Measurements from ENCODE around the gene HOXB9.

Gene HOXB9

DNA sequence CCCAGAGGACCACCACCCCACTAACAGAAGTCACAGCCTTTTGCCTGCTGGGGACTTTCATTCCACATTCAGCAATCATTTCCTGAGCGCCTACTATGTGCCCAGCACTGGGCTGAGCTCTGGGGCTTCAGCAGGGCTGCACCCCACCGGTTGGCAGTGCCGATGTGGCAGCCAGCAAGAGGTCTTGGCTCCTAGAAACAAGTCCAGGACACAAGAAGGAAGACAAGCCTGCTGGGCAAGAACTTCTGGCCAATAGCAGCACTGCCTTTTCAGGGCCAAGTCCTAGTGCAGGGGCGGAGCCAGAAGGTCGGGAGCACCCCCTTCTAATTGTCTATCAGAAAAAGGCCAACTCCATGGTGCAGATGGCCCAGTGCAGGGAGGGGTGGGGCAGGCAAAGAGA lies 13.0 kb upstream of the HOXB9 start:
- DNase-seq: no peak

DNA sequence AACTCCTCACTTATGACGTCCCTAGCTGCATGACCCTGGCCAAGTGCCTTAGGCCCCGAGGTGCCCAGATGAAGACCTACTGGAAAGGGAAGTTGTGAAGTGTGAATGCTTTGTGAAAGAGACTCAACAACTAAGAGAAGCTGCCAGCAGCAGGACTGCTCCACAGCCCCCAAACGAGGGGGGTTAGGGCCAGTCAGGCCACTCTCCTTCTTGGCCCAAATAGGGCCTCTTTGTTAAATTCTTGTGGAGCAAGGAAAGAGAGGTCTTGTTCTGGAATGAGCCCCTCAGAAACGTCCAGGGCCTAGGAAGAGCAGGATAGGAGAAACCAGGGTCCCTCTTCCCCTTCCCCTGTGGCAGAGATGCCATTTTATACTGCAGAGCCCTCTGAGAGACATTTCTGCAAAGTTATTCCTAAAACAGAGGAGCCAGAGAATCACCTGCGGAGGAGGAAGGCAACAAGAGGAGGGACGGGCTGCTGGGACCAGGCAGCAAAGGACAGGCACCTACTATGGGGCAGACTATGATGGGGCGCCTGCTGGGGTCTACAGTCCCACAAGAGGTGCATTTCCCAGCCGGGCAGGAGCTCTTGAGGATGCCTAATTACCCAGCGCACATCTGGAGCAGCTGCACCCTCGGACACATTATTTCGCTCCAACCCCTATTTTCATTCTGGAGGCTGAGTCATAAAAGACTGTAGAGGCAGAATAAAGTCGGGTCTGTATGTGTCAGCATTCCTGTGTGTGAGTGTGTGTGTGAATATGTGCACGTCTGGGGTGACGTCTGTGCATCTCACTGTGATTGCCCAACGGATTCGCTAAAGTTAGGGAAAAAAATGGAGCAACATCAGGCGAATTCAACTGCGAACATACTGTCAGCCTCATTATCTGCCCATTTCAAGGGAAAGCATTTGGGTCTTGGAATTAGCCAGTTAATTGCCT lies 11.4 kb upstream of the HOXB9 start:
- no peak for DNase-seq

DNA sequence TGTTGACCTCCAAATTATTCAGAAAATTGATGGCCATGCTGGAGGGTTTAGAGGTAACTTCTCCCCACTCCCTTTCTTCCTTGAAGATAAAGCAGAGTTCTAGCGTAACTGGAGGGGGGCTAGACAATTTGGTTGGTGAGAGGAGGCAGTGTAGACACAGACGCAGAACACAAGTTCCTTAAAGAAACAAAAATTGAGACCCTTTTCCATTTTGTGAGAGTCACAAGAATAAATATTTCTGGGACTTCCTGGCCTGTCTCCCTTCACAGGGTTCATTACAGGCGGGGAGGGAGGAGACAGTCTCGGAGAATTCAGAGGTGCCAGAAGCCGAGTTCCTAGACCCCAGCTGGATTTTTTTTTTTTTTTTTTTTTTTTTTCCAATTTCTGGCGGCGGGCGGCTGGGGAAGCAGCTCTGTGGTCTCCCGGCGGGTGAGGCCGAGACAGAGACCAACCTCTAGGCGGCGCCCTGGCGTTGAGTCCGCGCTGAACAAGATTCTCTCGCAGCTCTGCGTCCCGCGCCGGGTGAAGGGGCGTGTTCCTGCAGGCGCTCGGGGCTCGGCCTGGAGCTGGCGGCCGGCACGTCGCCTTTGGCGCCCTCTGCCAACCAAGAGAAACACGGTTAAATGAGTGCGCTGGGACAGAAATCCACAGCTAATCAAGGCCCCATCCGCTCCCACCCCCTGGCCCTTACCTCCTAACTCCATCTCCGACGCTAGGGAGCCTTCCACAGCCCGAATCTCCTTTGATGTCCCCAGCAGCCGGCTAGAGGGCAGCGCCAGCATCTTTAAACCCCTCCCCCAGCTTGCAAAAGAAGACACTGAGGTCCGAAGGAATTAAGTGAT lies 10.2 kb upstream of the HOXB9 start:
- DNase-seq: peak; percentile 76

GRCh38 chr17:48634493-48635208 lies 8.5 kb upstream of the HOXB9 start:
- DNase-seq: no peak

DNA sequence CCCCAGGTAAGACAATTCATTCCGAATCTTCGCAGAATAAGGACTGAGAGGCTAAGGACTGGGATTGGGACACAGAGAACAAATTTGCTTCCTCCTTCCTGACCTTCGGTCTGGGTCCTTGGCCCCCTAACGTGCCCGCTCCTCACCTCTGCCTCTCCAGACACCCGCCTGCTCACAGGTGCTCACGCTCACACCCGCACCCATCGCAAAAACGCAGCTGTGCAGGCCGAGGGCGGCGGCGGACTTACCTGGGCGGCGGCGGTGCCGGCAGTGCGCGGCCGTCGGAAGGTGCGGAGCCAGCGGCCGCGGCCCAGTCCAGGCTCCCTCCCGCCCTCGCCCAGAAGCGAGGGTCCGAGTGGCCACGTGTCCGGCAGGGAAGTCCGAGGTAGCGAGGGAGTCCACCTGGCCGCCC lies 7.1 kb upstream of the HOXB9 start:
- DNase-seq: no peak

DNA sequence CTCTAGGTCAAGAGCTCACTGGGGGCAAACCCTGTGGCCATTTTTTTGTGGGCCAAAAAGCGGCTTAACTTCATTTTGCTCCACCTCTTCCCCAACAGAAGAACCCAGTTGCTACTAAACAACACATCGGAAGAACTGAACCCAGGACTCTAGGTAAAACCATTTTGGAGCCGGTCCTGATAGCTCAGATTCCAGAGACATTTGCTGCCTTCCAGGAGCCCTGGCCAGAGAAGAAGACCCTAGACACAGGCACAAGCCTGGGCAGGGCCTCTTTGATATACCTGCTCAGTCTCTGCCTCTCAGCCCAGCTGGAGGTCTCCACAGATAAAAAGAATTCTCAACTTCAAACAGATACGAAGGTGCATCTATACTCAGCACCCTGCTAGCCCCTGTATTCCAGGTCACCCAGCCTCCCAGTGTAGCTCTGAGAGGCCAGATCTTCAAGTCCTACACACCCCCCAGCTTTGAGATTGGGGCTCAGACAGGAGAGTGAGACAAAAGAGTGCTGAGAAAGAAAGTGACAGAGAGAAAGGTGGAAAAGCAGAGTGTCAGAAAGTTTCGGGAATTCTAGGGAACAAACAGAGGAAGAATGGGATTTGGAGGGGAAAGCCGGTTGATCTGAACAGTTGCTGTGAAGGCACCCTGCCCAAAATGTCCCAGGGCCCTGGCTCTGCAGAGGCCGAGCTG lies 6.6 kb upstream of the HOXB9 start:
- DNase-seq: no peak

DNA sequence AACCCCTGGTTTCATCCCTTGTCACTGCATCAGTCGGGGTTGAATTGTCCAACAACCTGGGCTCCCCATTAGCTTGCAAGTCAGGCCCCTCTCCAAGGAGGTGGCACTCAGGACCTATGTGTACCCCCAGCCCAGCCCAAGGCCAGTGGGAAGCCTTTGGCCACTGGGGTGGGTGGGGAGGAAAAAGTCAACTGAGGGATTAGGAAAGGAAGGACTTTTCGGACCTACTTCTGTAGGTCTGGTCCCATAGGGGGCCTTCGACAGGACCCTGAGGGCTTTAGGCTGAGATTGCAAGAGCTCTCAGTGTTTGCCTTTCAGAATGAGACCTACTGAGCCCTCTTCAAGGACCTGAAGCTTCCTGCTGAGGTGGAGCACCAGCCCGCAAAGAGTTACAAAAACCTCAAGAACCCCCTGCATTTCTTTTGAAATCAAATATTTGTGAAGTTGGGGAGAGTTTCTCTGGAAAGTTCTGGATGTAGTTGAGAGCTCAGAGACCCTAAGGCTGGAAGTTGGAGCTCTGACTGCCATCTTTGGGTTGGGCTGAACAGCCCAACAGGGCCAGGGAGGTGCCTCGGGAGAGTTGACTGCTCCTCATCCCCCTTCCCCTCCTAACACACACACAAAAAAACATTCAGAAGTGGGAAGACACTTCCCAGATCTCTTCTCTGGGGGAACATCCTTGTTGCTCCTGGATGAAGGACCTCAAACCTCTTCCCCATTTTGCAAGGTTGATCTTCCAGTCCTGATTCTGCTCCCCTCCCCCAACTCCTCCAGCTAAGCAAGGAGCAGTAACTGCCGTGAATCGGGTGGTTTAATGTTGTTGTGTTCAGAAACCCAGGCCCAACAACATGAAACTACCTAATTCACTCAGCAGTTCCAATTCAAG lies 5.8 kb upstream of the HOXB9 start:
- DNase-seq: no peak

DNA sequence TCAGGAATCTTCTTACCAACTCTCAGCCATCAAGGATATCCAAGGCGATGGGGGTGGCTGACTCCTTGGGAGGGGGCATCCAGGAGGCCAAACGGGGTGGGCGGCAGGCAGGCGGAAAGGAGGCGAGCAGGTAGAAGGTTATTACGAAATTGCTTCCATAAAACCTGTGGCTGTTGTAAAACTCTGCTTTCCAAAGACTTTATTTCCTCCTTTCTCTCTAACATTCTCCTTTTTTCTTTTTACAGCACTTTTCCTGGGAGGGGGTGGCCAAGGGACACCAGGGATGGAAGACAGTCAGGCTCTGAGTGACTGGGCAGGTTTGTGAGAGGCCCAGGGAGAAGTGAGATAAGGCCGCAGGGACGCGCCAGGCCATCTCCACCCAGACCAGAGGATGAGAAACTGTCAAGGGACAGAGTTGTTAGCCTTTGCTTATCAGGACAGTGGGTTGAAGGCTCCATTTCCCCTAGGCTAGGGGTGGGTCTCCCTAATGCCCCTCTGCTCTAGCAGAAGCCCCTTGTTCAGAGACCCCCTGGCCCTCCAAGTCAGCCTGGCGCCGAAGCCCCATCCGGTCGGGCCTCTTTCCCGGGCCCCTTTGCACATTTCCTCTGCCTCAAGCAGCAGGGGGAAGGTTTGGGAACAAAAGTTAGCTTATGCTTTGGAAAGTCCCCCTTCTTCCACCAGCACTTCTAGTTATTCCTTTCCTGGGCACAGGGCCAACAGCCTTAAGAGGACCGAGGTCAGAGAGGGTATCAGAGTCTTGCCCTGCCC lies 5.0 kb upstream of the HOXB9 start:
- DNase-seq: no peak

DNA sequence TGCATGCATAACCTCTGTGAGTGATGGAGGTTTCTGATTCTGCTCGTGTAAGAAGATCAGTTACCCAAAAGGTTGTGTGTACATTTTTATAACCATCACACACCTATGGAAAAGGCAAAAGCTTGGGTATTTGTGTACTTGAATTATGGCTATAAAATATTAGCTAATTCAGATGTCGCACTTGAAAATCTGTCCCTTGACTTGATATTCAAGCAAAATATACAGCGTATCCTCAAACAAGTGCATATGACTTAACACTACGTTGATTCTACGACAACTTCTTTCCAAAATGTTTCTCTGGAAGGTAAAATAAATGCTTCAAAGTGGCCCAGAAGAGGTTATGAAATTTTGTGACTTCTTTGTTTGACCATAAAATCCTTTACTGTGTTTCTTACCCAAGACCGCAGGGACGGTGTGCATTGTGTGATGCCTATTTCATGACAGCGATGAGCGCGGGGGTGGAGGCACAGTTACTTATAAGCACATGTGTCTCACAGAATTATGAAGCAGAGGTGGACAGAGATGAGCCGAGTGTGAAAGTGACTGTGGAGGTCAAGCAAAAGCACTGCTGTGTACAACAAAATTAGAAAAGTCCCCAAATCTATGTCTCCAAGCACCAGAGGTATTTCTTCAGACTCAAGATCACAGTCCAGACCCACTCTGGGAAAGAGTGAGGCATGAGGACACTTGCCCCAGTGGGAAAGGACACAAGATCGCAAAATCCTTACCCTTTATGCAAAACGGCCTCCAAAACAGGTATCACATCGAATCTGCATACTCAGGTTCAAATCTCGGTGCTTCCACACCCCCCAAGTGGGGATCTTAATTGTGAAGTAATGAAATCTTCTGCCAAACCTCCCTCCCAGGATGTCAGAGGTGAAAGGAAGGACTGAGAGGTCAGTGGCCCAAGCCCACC lies 4.1 kb upstream of the HOXB9 start:
- no peak for DNase-seq

- DNase-seq: no peak
Measured at GRCh38 chr17:48629411-48629759, 3.2 kb upstream of the HOXB9 start.

GRCh38 chr17:48628649-48629410 lies 2.7 kb upstream of the HOXB9 start:
- DNase-seq: no peak

GRCh38 chr17:48627623-48628521 lies 1.7 kb upstream of the HOXB9 start:
- DNase-seq: no peak

DNA sequence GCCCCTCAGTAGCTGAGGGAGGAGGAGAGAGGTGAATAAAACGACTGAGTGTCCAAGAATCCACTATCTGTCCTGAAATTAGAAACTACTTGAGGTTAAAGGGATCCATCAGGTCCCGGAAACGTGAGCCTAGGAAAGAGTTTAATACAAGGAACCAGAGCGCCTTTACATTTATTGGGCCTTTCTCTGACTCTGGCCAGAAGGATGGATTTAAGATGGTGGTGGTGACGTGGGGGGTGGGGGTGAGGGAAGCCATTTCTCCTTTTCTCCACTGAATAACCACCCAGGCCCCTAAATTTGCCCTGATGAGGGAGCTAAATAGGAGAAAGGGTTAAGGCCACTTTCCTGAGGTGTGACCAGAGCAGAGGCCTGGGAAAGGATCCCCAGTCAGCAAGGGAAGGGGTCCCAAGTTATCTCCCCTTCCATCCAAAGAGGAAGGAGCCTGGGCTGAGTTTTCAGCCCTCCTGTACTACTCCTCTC lies 1.0 kb upstream of the HOXB9 start:
- DNase-seq: no peak

DNA sequence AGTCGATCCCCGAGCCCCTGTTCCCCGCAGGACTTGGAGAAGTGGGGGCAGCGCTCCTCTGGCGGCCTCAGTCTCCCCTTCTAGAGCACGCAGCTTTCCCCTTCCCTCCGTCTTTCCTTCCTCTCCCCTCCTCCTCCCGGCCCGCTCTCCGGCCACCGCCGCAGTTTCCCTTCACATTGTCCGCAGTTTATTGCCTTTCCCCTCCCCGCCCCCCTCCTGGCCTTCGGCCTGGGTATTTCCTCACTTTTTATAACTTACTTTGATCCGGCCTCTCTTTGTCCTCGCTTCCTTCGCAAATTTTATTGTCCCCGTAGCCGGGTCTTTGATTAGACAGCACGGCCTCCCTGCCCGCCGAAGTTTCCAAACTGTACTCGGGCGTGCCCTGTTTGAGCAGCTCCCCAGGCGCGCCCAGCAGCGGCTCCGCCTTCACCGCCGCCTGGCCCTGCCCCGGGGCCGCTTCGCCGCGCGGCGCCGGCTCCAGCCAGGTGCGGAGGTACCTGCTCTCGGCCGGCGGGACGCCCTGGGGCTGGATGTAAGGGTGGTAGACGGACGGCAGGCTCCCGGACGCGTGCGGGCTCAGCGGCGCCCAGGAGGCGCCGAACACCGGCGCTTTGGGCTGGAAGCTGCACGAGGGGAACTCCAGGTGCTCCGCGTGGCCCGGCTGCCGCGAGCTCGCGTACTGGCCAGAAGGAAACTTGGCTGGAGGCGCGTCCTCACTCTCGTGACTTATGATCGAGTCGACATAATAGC lies 488 bp downstream of the HOXB9 start:
- DNase-seq: peak; percentile 45

GRCh38 chr17:48624544-48625494 lies 1.3 kb downstream of the HOXB9 start:
- DNase-seq: no peak

DNA sequence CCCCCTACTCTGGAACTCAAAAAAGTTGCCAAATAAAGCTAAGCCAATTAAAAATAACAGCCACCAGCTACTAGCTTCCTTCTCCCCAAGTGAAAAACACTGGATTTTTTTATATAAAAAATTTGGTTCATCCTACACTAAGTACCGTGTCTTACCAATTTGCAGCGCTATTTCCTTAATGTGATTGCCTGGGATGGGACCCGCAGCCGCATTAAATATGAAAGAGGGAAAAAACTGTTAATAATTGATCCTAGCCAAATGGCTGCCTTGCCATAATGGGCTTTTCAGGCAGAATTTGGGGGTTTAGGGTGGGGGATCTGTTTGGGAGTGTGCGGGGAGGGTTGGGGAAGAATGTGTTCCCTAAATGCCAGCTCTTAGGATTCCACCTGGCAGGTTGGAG lies 2.0 kb downstream of the HOXB9 start:
- DNase-seq: no peak
